NB4 (cell line): ENCODE data around the gene IL21R.

Source experiments
- CTCF ChIP-seq: IDR thresholded peaks from one replicate; pipeline ENCODE4 v1.5.1; 2012; ENCODE audit warnings: low read depth, low read length
- POLR2A ChIP-seq: IDR thresholded peaks from 2 replicates; pipeline ENCODE4 v1.6.1; 2011; ENCODE audit warnings: mild to moderate bottlenecking; ENCODE audit not compliant: insufficient read length; ENCODE audit errors: extremely low read depth

GRCh38 chr16:27485126-27485525 lies 83.2 kb downstream of the IL21R start:
- TF ChIP-seq CTCF = no peak
- TF ChIP-seq POLR2A = no peak
